K562 (cell line): ENCODE measurements around the gene LCNL1.

Experiments used
- GABPA ChIP-seq: fragments of 200-800 bp; sonication (Bioruptor generic); conservative IDR thresholded peaks from 2 replicates; pipeline ENCODE4 v1.6.1; 2016; ENCODE audit warnings: low read depth, missing genetic modification characterization, missing compliant biosample characterization
- KDM1A ChIP-seq, 2 experiments: fragments of 450-650 bp; IDR thresholded peaks; 2 replicates each; pipeline ENCODE4 v1.6.1; 2016; ENCODE audit warnings: mild to moderate bottlenecking in 2 of 2
- KLF1 ChIP-seq: fragments of 450-650 bp; IDR thresholded peaks from 2 replicates; pipeline ENCODE4 v1.6.1; 2016; ENCODE audit warnings: missing genetic modification characterization, missing compliant biosample characterization
- MAFF ChIP-seq: IDR thresholded peaks from 2 replicates; pipeline ENCODE4 v1.6.1; 2012; ENCODE audit warnings: low read length, improper control_type of control experiment
- RBM39 ChIP-seq: fragments of 200-400 bp; formaldehyde crosslinking; optimal IDR thresholded peaks from 2 replicates; pipeline ENCODE3; 2018; ENCODE audit warnings: low read depth, low read length
- SIN3A ChIP-seq, 2 experiments: fragments of 150-350 bp in 1 of 2; IDR thresholded peaks; 2 replicates each; pipeline ENCODE4 v1.6.1; 2011 to 2016; ENCODE audit warnings: borderline replicate concordance in 2 of 2, low read depth in 2 of 2, low read length in 2 of 2, mild to moderate bottlenecking in 2 of 2, moderate library complexity in 2 of 2; ENCODE audit not compliant: control insufficient read depth in 1 of 2
- SMARCC2 ChIP-seq: fragments of 450-650 bp; IDR thresholded peaks from 2 replicates; pipeline ENCODE4 v1.6.1; 2017; ENCODE audit warnings: antibody characterized with exemption, moderate library complexity, mild to moderate bottlenecking, low read depth
- YBX1 ChIP-seq: fragments of 450-650 bp; IDR thresholded peaks from 2 replicates; pipeline ENCODE4 v1.7.1; 2016; ENCODE audit warnings: mild to moderate bottlenecking
- ZFP30 ChIP-seq: fragments of 250-450 bp; sonication (Bioruptor Pico); IDR thresholded peaks from 2 replicates; pipeline ENCODE4 v1.8.0; 2022; ENCODE audit warnings: moderate library complexity, mild to moderate bottlenecking, inconsistent platforms, borderline replicate concordance
- ZNF184 ChIP-seq: sonication (generic); formaldehyde crosslinking; IDR thresholded peaks from 2 replicates; pipeline ENCODE4 v1.5.0; 2020; ENCODE audit warnings: missing genetic modification reagents
- ZNF644 ChIP-seq: fragments of 200-800 bp; sonication (Bioruptor generic); IDR thresholded peaks from 2 replicates; pipeline ENCODE4 v1.6.1; 2016; ENCODE audit warnings: low read depth, missing genetic modification characterization, missing compliant biosample characterization
- TF ChIP-seq, protein P1 (sequence below), 3 experiments: IDR thresholded peaks in 2 of 3; conservative IDR thresholded peaks in 1 of 3; 2 replicates each; pipeline ENCODE4 v1.5.1; 2011 to 2012; ENCODE audit warnings: low read length in 3 of 3, mild to moderate bottlenecking in 3 of 3, control low read depth in 2 of 3, improper control_type of control experiment in 1 of 3, inconsistent platforms in 1 of 3, low read depth in 1 of 3, mixed read lengths in 1 of 3, moderate library complexity in 1 of 3; ENCODE audit not compliant: insufficient read depth in 2 of 3
- TF ChIP-seq, protein P2 (sequence below): sonication (generic); formaldehyde crosslinking; IDR thresholded peaks from 2 replicates; pipeline ENCODE4 v1.8.1; 2023; ENCODE audit warnings: mild to moderate bottlenecking, missing genetic modification reagents
- TF ChIP-seq, protein P3 (sequence below): fragments of 450-650 bp; formaldehyde crosslinking; IDR thresholded peaks from 2 replicates; pipeline ENCODE4 v1.4.0; 2020; ENCODE audit warnings: mild to moderate bottlenecking

DNA sequence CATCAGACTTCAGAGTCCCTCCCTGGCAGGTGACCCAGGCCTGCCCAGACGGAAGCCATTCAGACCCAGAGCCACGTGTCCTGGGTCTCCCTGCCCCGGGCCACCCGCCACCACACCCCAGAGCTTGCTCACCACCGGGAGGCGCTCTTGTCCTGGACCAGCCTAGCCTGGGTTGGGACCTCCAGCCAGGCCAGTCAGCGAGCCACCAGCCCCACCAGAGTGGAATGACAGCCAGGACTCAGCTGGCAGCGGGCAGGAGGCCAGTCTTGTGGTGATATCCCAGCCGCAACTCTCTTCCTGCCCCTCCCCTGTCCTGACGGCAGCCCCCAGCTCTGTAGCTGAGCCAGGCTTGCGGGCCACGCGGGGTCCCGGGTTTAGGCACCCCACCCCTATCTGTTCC lies 7.1 kb upstream of the LCNL1 start:
- no peak for TF ChIP-seq ZNF184 (CRISPR knock-in tag)
- no peak for TF ChIP-seq MAFF
- TF ChIP-seq, protein P1, sequence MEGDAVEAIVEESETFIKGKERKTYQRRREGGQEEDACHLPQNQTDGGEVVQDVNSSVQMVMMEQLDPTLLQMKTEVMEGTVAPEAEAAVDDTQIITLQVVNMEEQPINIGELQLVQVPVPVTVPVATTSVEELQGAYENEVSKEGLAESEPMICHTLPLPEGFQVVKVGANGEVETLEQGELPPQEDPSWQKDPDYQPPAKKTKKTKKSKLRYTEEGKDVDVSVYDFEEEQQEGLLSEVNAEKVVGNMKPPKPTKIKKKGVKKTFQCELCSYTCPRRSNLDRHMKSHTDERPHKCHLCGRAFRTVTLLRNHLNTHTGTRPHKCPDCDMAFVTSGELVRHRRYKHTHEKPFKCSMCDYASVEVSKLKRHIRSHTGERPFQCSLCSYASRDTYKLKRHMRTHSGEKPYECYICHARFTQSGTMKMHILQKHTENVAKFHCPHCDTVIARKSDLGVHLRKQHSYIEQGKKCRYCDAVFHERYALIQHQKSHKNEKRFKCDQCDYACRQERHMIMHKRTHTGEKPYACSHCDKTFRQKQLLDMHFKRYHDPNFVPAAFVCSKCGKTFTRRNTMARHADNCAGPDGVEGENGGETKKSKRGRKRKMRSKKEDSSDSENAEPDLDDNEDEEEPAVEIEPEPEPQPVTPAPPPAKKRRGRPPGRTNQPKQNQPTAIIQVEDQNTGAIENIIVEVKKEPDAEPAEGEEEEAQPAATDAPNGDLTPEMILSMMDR (IDR thresholded peaks at IDR 0.05 in 2 of 3, conservative IDR thresholded peaks at IDR 0.05 in 1 of 3; ENCODE audit: insufficient read depth in 2 of 3, low read depth in 1 of 3, low read length in 3 of 3), result peak; percentile 61 to 77 (median 66)
- no peak for TF ChIP-seq KDM1A (IDR thresholded peaks at IDR 0.05)
- no peak for TF ChIP-seq KLF1 (tag)
- no peak for TF ChIP-seq YBX1
- no peak for TF ChIP-seq SMARCC2
- TF ChIP-seq, protein P2, sequence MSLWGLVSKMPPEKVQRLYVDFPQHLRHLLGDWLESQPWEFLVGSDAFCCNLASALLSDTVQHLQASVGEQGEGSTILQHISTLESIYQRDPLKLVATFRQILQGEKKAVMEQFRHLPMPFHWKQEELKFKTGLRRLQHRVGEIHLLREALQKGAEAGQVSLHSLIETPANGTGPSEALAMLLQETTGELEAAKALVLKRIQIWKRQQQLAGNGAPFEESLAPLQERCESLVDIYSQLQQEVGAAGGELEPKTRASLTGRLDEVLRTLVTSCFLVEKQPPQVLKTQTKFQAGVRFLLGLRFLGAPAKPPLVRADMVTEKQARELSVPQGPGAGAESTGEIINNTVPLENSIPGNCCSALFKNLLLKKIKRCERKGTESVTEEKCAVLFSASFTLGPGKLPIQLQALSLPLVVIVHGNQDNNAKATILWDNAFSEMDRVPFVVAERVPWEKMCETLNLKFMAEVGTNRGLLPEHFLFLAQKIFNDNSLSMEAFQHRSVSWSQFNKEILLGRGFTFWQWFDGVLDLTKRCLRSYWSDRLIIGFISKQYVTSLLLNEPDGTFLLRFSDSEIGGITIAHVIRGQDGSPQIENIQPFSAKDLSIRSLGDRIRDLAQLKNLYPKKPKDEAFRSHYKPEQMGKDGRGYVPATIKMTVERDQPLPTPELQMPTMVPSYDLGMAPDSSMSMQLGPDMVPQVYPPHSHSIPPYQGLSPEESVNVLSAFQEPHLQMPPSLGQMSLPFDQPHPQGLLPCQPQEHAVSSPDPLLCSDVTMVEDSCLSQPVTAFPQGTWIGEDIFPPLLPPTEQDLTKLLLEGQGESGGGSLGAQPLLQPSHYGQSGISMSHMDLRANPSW (CRISPR knock-in tag), result no peak
- no peak for TF ChIP-seq ZFP30
- no peak for TF ChIP-seq ZNF644 (tag)
- no peak for TF ChIP-seq RBM39
- no peak for TF ChIP-seq GABPA (tag)
- TF ChIP-seq, protein P3, sequence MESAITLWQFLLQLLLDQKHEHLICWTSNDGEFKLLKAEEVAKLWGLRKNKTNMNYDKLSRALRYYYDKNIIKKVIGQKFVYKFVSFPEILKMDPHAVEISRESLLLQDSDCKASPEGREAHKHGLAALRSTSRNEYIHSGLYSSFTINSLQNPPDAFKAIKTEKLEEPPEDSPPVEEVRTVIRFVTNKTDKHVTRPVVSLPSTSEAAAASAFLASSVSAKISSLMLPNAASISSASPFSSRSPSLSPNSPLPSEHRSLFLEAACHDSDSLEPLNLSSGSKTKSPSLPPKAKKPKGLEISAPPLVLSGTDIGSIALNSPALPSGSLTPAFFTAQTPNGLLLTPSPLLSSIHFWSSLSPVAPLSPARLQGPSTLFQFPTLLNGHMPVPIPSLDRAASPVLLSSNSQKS (CRISPR knock-in tag), result no peak
- TF ChIP-seq SIN3A (IDR thresholded peaks at IDR 0.05; ENCODE audit: borderline replicate concordance in 2 of 2, control insufficient read depth in 1 of 2, low read depth in 2 of 2, low read length in 2 of 2), result no peak
